HepG2 (cell line): ENCODE measurements around the gene NDUFB7. TPM values are rescaled to one million over a fixed set of nuclear protein-coding genes. Genes with fewer than 3 reads are reported as not detected.
A peak's percentile ranks its signal among the peaks of the same experiment; 100 is the strongest.

Experiments used
- AGO2 ChIP-seq: fragments of 200-400 bp; formaldehyde crosslinking; optimal IDR thresholded peaks from 2 replicates; pipeline ENCODE3; 2017; ENCODE audit warnings: mild to moderate bottlenecking, low read depth, low read length, moderate library complexity
- CBX2 ChIP-seq, 2 experiments: fragments of 200-600 bp in 1 of 2; sonication (generic); formaldehyde crosslinking in 1 of 2; IDR thresholded peaks; 2 replicates each; pipeline versions ENCODE4 v1.7.0 to v1.8.1; 2018 to 2022; ENCODE audit warnings: low read depth in 2 of 2, low read length in 1 of 2, mild to moderate bottlenecking in 1 of 2, missing genetic modification reagents in 1 of 2
- GMEB2 ChIP-seq: IDR thresholded peaks from 2 replicates; pipeline ENCODE4 v1.6.1; 2016; ENCODE audit warnings: missing biosample characterization, missing genetic modification reagents, low read depth
- HIVEP1 ChIP-seq: sonication (generic); formaldehyde crosslinking; IDR thresholded peaks from 2 replicates; pipeline ENCODE4 v1.4.0; 2020; ENCODE audit warnings: mild to moderate bottlenecking, missing genetic modification reagents
- HOXA5 ChIP-seq: sonication (generic); formaldehyde crosslinking; IDR thresholded peaks from 2 replicates; pipeline ENCODE4 v1.4.0; 2020; ENCODE audit warnings: missing genetic modification reagents
- ISX ChIP-seq: sonication (generic); formaldehyde crosslinking; conservative IDR thresholded peaks from 2 replicates; pipeline ENCODE4 v1.5.0; 2020; ENCODE audit warnings: missing genetic modification reagents
- JDP2 ChIP-seq: sonication (generic); formaldehyde crosslinking; IDR thresholded peaks from 2 replicates; pipeline ENCODE4 v1.8.1; 2022; ENCODE audit warnings: missing genetic modification reagents, borderline replicate concordance
- MAF1 ChIP-seq: sonication (generic); formaldehyde crosslinking; IDR thresholded peaks from 2 replicates; pipeline ENCODE4 v1.5.0; 2020; ENCODE audit warnings: missing genetic modification reagents, borderline replicate concordance
- NFATC3 ChIP-seq: sonication (generic); formaldehyde crosslinking; IDR thresholded peaks from 2 replicates; pipeline ENCODE4 v1.5.1; 2020; ENCODE audit warnings: mild to moderate bottlenecking, missing genetic modification reagents
- PHB2 ChIP-seq: fragments of 450-650 bp; IDR thresholded peaks from 2 replicates; pipeline ENCODE4 v1.6.1; 2018; ENCODE audit not compliant: partially characterized antibody
- PHF8 ChIP-seq: sonication (generic); formaldehyde crosslinking; IDR thresholded peaks from 2 replicates; pipeline ENCODE4 v1.5.0; 2020; ENCODE audit warnings: missing genetic modification reagents
- POLR2AphosphoS5 ChIP-seq: IDR thresholded peaks from 2 replicates; pipeline ENCODE4 v1.6.1; 2012; ENCODE audit warnings: low read depth, low read length
- PPARG ChIP-seq: conservative IDR thresholded peaks from 2 replicates; pipeline ENCODE4 v1.6.1; 2016; ENCODE audit warnings: missing biosample characterization, missing genetic modification reagents
- RELA ChIP-seq: sonication (generic); formaldehyde crosslinking; IDR thresholded peaks from 2 replicates; pipeline ENCODE4 v1.4.0; 2020; ENCODE audit warnings: missing genetic modification reagents
- TBP ChIP-seq: sonication (generic); formaldehyde crosslinking; IDR thresholded peaks from 2 replicates; pipeline ENCODE4 v1.5.0; 2020; ENCODE audit warnings: missing genetic modification reagents
- ZMYM2 ChIP-seq: sonication (generic); formaldehyde crosslinking; IDR thresholded peaks from 2 replicates; pipeline ENCODE4 v1.8.0; 2022; ENCODE audit warnings: mild to moderate bottlenecking, missing genetic modification reagents
- ZNF124 ChIP-seq: sonication (generic); formaldehyde crosslinking; IDR thresholded peaks from 2 replicates; pipeline ENCODE4 v1.4.0; 2020; ENCODE audit warnings: missing genetic modification reagents
- ZNF280B ChIP-seq: sonication (generic); formaldehyde crosslinking; IDR thresholded peaks from 2 replicates; pipeline ENCODE4 v1.5.0; 2020; ENCODE audit warnings: missing genetic modification reagents, mild to moderate bottlenecking, borderline replicate concordance
- ZNF335 ChIP-seq: sonication (generic); formaldehyde crosslinking; IDR thresholded peaks from 2 replicates; pipeline ENCODE4 v1.4.0; 2020; ENCODE audit warnings: missing genetic modification reagents
- ZNF512 ChIP-seq: sonication (generic); formaldehyde crosslinking; IDR thresholded peaks from 2 replicates; pipeline ENCODE4 v1.4.0; 2020; ENCODE audit warnings: mild to moderate bottlenecking, missing genetic modification reagents
- ZNF530 ChIP-seq: sonication (generic); formaldehyde crosslinking; IDR thresholded peaks from 2 replicates; pipeline ENCODE4 v1.5.0; 2020; ENCODE audit warnings: low read depth, mild to moderate bottlenecking, missing genetic modification reagents
- ZNF564 ChIP-seq: sonication (generic); formaldehyde crosslinking; IDR thresholded peaks from 2 replicates; pipeline ENCODE4 v1.8.1; 2023; ENCODE audit warnings: mild to moderate bottlenecking, missing genetic modification reagents
- ZNF598 ChIP-seq: sonication (generic); formaldehyde crosslinking; IDR thresholded peaks from 2 replicates; pipeline ENCODE4 v1.5.1; 2020; ENCODE audit warnings: mild to moderate bottlenecking, missing genetic modification reagents, borderline replicate concordance
- ZNF768 ChIP-seq: sonication (generic); formaldehyde crosslinking; IDR thresholded peaks from 2 replicates; pipeline ENCODE4 v1.4.0; 2020; ENCODE audit warnings: missing genetic modification reagents
- ZNF83 ChIP-seq: sonication (generic); formaldehyde crosslinking; IDR thresholded peaks from 2 replicates; pipeline ENCODE4 v1.4.0; 2020; ENCODE audit warnings: missing genetic modification reagents, mild to moderate bottlenecking, borderline replicate concordance
- ZSCAN25 ChIP-seq: sonication (generic); formaldehyde crosslinking; IDR thresholded peaks from 2 replicates; pipeline ENCODE4 v1.8.0; 2022; ENCODE audit warnings: mild to moderate bottlenecking, missing genetic modification reagents
- polyA plus RNA-seq, 8 experiments: library from polyadenylated mRNA; depleted of rRNA in 3 of 8; stranded (reverse) in 7 of 8; unstranded in 1 of 8; fragments of >200 nt; fragmentation: Illumina TruSeq in 4 of 8; extraction: Trizol in 4 of 8; gene quantifications; 2 replicates each; pipeline versions ENCODE4 v1.2.1 to v1.2.3, GENCODE V29; 2011 to 2016; ENCODE audit warnings: low read depth in 4 of 8, missing spikeins in 1 of 8, mixed read lengths in 1 of 8; ENCODE audit not compliant: insufficient read depth in 1 of 8
- total RNA-seq, 5 experiments: library from RNA; depleted of rRNA; stranded (reverse); fragments of >200 nt; fragmentation: Illumina TruSeq; extraction: Trizol; gene quantifications; 2 replicates each; pipeline ENCODE4 v1.2.3, GENCODE V29; 2016; ENCODE audit warnings: low read depth in 1 of 5

The NDUFB7 gene
- total and polyA plus RNA-seq, 2 of the 13 experiments (the other 11 are each of a cell fraction or from before 2014, with no cell fraction given), result 156 to 198 TPM

- TF ChIP-seq NFATC3 (peak; percentile 80; the same call in 1 of the 2 replicates), PPARG (CRISPR knock-in tag) (no peak), ZNF530 (no peak), POLR2AphosphoS5 (peak; percentile 97), JDP2 (CRISPR knock-in tag) (no peak), MAF1 (no peak), AGO2 (peak; percentile 74), ZNF598 (CRISPR knock-in tag) (no peak; the same call in none of the 2 replicates), ZNF83 (CRISPR knock-in tag) (no peak; the same call in 1 of the 2 replicates), CBX2 (IDR thresholded peaks at IDR 0.05; ENCODE audit: low read depth, low read length) (no peak), CBX2 (CRISPR knock-in tag; IDR thresholded peaks at IDR 0.05; ENCODE audit: low read depth) (no peak), ISX (CRISPR knock-in tag) (no peak), ZNF768 (CRISPR knock-in tag) (peak; percentile 66; the same call in 1 of the 2 replicates), ZNF124 (CRISPR knock-in tag) (peak; percentile 59; the same call in 1 of the 2 replicates), ZNF335 (CRISPR knock-in tag) (peak; percentile 87), ZNF512 (CRISPR knock-in tag) (no peak), ZNF280B (CRISPR knock-in tag) (peak; percentile 23; the same call in 1 of the 2 replicates), RELA (CRISPR knock-in tag) (peak; percentile 83; the same call in 1 of the 2 replicates), ZMYM2 (CRISPR knock-in tag) (peak; percentile 57; the same call in 1 of the 2 replicates), HIVEP1 (CRISPR knock-in tag) (peak; percentile 79), HOXA5 (CRISPR knock-in tag) (peak; percentile 62; the same call in 1 of the 2 replicates), PHF8 (CRISPR knock-in tag) (peak; percentile 92), TBP (CRISPR knock-in tag) (no peak), GMEB2 (CRISPR knock-in tag) (peak; percentile 33; the same call in 1 of the 2 replicates), PHB2 (no peak), ZNF564 (peak; percentile 78; the same call in 1 of the 2 replicates), ZSCAN25 (CRISPR knock-in tag) (peak; percentile 55; the same call in 1 of the 2 replicates)
Measured at GRCh38 chr19:14529254-14530004, 42.4 kb downstream of the NDUFB7 start, which contains the start of gene TECR (continued).
